NCI-H510A (cell line): ENCODE measurements around the gene DCAF15.

Experiments used
- DNase-seq: peaks from one replicate; lab custom pipeline; 2025; lab: John Stamatoyannopoulos, UW

Gene DCAF15

DNA sequence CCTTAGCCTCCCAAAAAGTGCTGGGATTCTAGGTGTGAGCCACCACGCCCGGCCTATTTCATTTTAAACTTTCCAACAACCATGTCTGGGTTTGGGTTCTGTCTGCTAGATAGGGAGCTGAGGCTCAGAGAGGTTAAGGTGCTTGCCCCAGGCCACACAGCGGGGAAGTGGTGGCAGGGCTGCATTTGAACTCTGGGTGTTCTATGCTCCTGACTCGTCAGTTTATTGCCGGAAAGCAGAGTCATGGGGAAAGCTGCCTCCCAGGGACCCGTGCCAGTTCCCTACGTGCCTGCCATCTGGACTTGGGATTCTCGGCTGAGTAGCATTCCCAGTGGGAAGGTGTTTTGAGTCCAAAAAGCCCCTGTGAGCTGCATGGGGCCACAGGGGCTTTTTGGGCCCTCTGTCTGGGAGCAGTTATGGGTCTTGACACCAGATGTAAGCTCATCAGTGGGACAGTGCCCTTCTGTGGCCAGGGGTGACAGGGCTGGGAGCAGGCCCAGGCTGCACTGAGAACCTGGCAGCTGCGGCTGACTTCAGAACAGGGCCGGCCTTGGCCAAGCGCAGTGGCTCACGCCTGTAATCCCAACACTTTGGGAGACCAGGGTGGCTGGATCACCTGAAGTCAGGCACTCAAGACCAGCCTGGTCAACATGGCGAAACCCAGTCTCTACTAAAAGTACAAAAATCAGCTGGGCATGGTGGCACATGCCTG is 42.9 kb downstream of the DCAF15 start:
- DNase-seq, result no peak

DNA sequence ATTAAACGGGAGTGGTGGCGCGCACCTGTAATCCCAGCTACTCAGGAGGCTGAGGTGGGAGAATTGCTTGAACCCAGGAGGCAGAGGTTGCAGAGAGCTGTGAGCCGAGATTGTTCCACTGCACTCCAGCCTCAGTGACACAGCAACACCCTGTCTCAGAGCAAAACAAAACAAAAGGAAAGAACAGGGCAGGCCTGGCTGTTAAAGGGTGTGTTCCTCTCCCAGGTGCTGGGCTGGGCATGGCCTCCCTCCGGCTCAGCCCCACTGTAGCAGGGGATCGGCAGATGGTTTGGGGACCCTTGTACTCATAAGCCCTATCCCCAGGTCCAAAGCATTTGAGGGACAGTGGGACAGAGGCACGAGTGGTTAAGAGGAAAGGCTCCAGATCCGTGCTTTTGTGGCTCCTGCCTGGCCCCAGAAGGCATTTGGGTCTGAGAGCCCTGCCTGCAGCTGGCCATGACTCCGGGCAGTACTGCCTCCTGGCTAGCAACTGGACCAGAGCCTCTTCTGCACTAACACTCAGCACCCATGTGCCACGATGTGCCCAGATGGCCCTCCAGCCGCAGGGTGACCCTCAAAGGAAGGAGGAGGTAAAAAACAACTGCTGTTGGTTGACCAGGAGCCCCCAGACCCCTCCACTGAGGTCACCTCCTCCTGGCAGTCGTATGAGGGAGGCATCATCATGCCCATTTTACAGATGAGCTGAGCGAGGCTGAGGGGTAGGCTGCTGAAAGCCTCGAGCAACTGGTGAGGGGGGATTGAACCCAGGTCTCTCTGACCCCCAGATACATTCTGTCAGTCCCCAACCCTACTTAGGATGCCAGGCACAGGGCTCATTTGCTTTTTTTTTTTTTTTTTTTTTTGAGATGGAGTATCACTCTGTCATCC is 43.8 kb downstream of the DCAF15 start:
- no peak for DNase-seq

DNA sequence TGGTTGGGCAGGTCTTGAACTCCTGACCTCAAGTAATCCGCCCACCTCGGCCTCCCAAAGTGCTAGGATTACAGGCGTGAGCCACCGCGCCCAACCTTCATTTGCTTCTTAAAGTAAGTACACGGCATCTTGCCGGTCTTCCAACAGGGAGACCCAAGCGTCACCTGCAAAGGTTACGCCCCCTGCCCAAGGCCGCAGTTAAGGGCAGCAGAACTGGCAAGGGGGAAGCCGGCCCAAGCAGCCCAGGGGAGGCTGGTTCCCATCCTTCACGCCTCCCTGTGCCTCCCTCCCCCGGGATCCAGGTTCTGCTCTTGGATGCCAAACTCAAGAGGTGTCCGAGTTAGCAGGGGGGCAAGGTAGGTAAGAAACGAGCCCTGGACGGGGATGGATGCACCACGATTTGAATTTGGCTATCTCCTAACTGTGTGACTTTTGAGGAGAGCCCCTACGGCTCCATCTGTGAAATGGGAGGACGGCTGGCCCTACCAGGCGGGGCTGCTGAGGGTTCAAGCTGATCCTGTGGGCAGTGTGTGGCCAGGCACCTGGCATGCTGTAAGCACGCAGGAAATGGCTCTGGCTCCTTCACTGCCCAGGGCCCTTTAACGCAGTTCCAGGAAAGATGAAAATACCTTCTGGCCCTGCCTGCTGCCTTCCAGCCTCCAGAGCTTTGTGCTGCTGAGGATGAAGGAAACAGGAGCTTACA is 44.8 kb downstream of the DCAF15 start:
- no peak for DNase-seq

DNA sequence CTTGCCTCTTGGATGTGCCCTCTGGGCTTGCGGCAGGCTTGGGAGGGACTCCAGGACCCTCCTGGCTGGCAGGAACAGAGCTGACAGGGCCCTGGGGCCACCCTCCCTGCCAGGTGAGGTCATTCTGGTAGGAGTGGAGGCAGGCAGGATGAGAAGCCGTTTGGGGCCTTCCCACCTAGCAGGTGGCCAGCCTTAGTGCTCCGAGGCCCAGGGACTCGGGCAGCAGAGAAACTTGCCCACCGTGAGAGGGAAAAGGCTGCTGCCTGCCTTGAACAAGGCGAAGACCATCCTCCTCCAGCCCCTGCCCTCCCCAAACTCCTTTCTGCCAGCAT is 45.3 kb downstream of the DCAF15 start:
- no peak for DNase-seq

DNA sequence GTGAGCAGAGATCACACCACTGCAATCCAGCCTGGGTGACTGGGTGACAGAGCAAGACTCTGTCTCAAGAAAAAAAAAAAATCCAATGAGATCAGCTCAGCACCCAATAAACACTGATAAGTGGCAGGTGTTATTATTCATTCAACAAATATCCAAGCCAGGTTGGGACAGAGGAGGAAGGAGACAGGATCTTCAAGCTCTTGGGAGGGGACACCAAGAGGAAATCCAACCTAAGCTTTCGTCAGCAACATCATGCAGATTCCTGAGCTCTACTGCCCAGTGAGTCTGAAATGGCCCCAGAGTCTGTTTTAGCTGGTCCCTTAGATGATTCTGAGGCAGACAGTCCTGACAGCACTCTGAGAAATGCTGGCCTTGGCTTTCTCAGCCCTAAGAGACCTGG is 46.1 kb downstream of the DCAF15 start:
- DNase-seq, result no peak

GRCh38 chr19:13999085-13999484 is 46.8 kb downstream of the DCAF15 start:
- no peak for DNase-seq

- DNase-seq, result no peak
Observed at GRCh38 chr19:14000691-14001375, 48.5 kb downstream of the DCAF15 start.

- no peak for DNase-seq
Observed at GRCh38 chr19:14002571-14003250, 50.4 kb downstream of the DCAF15 start.

DNA sequence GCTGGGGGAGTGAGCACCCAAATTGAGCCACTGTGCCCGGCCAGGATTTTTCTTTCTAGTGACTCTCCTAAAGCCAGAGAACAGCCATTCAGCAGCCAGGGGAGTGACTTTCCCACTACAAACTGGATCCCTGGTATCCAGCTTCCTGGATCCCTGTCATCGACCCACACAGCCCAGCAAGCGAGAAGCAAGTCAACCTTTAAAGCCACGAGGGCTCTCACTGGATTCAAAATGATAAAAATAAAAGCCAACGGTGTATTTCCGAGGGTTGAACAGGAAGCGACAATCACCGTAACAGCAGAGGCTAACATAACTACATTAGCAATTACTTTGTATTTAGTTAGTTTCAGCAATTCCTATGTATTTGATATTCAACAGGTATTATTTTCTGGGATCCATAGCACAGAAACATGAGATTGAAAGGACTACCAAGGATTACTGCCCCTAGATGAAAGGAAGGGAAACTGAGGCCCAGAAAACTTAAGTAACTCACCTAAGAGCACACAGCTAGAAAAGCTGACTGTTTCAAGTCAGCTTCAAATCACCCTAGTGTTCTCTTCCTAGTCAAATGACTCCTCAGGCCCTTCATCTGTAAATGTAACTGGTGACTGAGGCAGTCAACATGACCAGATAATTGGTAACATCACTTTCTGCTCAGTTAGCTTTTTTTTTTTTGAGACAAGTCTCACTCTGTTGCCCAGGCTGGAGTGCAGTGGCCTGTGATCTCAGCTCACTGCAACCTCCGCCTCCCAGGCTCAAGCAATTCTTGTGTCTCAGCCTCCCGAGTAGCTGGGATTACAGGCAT is 51.1 kb downstream of the DCAF15 start:
- no peak for DNase-seq

GRCh38 chr19:14004619-14005348 is 52.5 kb downstream of the DCAF15 start:
- no peak for DNase-seq

- DNase-seq, result peak; percentile 66
Observed at GRCh38 chr19:14005349-14006084, 53.2 kb downstream of the DCAF15 start.

DNA sequence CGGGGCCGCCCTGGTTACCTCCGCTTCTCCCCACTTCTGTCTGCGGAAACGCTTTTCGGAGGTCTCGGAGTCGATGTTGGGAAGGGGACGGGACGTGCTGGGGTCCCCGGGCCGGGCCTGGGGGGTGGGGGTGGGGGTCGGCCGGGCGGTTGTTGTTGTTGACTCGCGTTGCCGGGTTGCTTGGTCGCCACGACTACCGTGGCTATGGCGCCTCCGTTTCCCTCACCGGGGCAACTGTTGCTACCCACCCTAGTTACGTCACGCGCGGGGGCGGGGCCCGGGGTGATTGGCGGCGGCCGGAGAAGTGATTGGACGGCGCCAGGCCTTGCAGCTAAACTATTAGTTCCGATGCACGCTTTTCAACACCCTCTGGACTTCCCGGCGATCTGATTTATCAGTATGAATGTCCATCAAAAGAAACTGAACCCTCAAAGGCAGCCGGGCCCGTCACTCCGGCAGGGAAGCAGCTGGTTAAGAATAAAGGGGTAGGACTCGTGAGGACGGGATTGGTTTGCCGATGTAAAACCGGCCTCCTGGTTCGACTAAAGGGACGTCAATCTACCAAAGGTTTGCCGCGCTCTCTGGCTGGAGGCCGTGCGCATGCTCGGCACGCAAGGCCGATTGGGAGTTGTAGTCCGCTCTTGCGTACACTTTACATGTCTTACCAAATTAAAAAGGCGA is 53.9 kb downstream of the DCAF15 start, which contains the start of gene RFX1:
Gene RFX1, minus strand, starts transcription at position 236 of the 681 bp plus-strand sequence. CDS start 12,477 bp downstream, outside the sequence.
- DNase-seq, result peak; percentile 98

DNA sequence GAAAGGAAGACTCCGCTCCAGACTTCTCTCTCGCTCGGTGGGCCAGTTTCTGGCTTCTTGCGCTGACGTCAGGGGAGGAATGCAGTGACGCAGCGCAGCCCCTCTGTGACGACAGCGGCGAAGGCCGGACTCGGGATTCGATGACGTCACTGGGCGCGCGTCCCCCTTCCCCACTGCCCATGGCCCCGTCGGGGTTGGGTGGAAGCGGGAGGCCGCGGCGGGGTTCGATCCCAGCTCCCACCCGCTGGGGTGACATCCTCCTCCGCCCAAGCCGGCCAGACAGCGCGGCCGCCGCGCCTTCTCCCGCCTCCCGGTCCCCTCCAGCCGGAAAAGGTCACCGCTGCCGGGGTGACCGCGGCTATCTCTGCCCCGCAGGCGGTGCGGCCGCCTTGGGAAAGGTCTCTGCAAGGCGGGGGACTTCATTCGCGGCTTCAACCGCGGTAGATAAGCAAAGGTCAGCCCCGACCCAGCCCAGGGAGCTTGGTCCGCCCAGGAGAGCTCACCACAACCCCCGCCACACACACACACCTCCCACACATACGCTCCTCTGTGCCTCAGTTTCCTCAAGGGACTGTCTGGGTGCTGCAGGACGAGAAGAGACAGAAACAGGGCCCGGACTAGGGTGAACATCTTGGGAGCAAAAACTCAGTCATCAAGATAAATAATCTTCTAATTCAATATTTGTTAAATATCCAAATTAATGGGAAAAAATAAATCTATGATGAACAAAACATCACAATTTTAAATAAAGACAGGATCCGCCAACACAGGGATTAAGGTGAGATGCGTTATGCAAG is 54.7 kb downstream of the DCAF15 start:
- DNase-seq, result peak; percentile 86
